HepG2 (cell line): ENCODE results near the gene RBBP8NL. TPM values are rescaled to one million over a fixed set of nuclear protein-coding genes. Genes with fewer than 3 reads are reported as not detected.

Source experiments
- ATAC-seq: fragments of 200-7000 bp; cut with Tn5 transposase; 3 replicates; pipeline ENCODE4 v1.9.1; 2020; ENCODE audit warnings: mild to moderate bottlenecking, moderate library complexity
- BruUV-seq: library from RNA; stranded (reverse); fragments of 400-500 nt; replicated peaks from 2 replicates; lab custom pipeline; 2021; lab: Mats Ljungman, UMichigan
- CTCF ChIA-PET: fragments of 300-600 bp; formaldehyde crosslinking; extraction: SDS; loops from one replicate; lab custom pipeline; 2021; ENCODE audit warnings: low total read pairs, inconsistent platforms, low intra/inter-chr PET ratio; lab: Yijun Ruan, JAX
- POLR2A ChIA-PET: fragments of 350-600 bp; sonication (Branson Sonifier 250); formaldehyde crosslinking; loops from one replicate; lab custom pipeline; 2020; ENCODE audit warnings: antibody characterized with exemption, inconsistent platforms; lab: Yijun Ruan, JAX
- DNase-seq: peaks from one replicate; pipeline ENCODE4 v3.0.0-alpha.2; 2015; ENCODE audit warnings: low spot score
- FAIRE-seq: peaks from 3 replicates; lab custom pipeline; 2011; peaks lifted over from hg19 to GRCh38; lab: Jason Lieb, UNC
- H2AFZ ChIP-seq: one replicate; pipeline ENCODE4 v1.6.1; 2011; ENCODE audit warnings: low read length, inconsistent platforms
- H3K27ac ChIP-seq: fragments of 300-600 bp; 3 replicates; pipeline ENCODE4 v1.8.0; 2011; ENCODE audit warnings: mixed run types, mild to moderate bottlenecking, mixed read lengths, low read length, inconsistent platforms; ENCODE audit not compliant: insufficient read depth; ENCODE audit errors: extremely low read length
- H3K27me3 ChIP-seq, 2 experiments: fragments of 200-600 bp in 1 of 2; 2 replicates in 1 of 2; 3 replicates in 1 of 2; pipeline versions ENCODE4 v1.6.0 to v1.8.0; 2011; ENCODE audit warnings: low read length in 2 of 2, mild to moderate bottlenecking in 2 of 2, moderate library complexity in 2 of 2, inconsistent platforms in 1 of 2; ENCODE audit not compliant: insufficient read depth in 2 of 2, control insufficient read depth in 1 of 2
- H3K36me3 ChIP-seq, 2 experiments: fragments of 200-600 bp in 1 of 2; replicated peaks in 1 of 2; 2 replicates in 1 of 2; 3 replicates in 1 of 2; pipeline versions ENCODE4 v1.5.1 to v1.8.0; 2011; ENCODE audit warnings: low read length in 2 of 2, inconsistent platforms in 1 of 2; ENCODE audit not compliant: insufficient read depth in 2 of 2, control insufficient read depth in 1 of 2
- H3K4me1 ChIP-seq: 2 replicates; pipeline ENCODE4 v1.5.1; 2012; ENCODE audit warnings: low read length, inconsistent platforms; ENCODE audit not compliant: insufficient read depth
- H3K4me2 ChIP-seq: 2 replicates; pipeline ENCODE4 v1.6.0; 2011; ENCODE audit warnings: low read depth, low read length, inconsistent platforms
- H3K4me3 ChIP-seq, 3 experiments: fragments of 200-600 bp in 1 of 3; sonication (generic), shearing (Covaris generic) in 1 of 3; replicated peaks in 1 of 3; 2 replicates each; pipeline ENCODE4 v1.5.1; 2011 to 2016; ENCODE audit warnings: low read length in 3 of 3, inconsistent platforms in 2 of 3, low read depth in 2 of 3, mild to moderate bottlenecking in 2 of 3, control low read depth in 1 of 3, mixed read lengths in 1 of 3; ENCODE audit not compliant: insufficient read depth in 1 of 3
- H3K79me2 ChIP-seq: one replicate; pipeline ENCODE4 v1.6.1; 2011; ENCODE audit warnings: low read length, inconsistent platforms; ENCODE audit not compliant: insufficient read depth
- H3K9ac ChIP-seq: 2 replicates; pipeline ENCODE4 v1.6.0; 2011; ENCODE audit warnings: mild to moderate bottlenecking, low read depth, low read length, inconsistent platforms; ENCODE audit not compliant: insufficient read depth
- H3K9me3 ChIP-seq: 2 replicates; pipeline ENCODE4 v1.5.1; 2012; ENCODE audit warnings: mild to moderate bottlenecking, low read length
- H4K20me1 ChIP-seq: 2 replicates; pipeline ENCODE4 v1.6.0; 2011; ENCODE audit warnings: inconsistent platforms, mild to moderate bottlenecking, low read length, moderate library complexity; ENCODE audit not compliant: insufficient read depth
- CAMTA2 ChIP-seq: sonication (generic); formaldehyde crosslinking; IDR thresholded peaks from 2 replicates; pipeline ENCODE4 v1.4.0; 2020; ENCODE audit warnings: mild to moderate bottlenecking, missing genetic modification reagents, borderline replicate concordance
- DZIP1 ChIP-seq: sonication (generic); formaldehyde crosslinking; IDR thresholded peaks from 2 replicates; pipeline ENCODE4 v1.5.0; 2020; ENCODE audit warnings: mild to moderate bottlenecking, missing genetic modification reagents
- GATA4 ChIP-seq: sonication (generic); IDR thresholded peaks from 2 replicates; pipeline ENCODE4 v1.6.1; 2016; ENCODE audit warnings: antibody characterized with exemption, low read depth, borderline replicate concordance
- GZF1 ChIP-seq: sonication (generic); formaldehyde crosslinking; IDR thresholded peaks from 2 replicates; pipeline ENCODE4 v1.5.1; 2020; ENCODE audit warnings: mild to moderate bottlenecking, missing genetic modification reagents
- HNRNPLL ChIP-seq: fragments of 200-400 bp; formaldehyde crosslinking; IDR thresholded peaks from 2 replicates; pipeline ENCODE4 v1.6.1; 2017; ENCODE audit warnings: mild to moderate bottlenecking, low read depth, low read length; ENCODE audit not compliant: poor library complexity, severe bottlenecking
- HOXA5 ChIP-seq: sonication (generic); formaldehyde crosslinking; IDR thresholded peaks from 2 replicates; pipeline ENCODE4 v1.4.0; 2020; ENCODE audit warnings: missing genetic modification reagents
- MATR3 ChIP-seq: sonication (generic); formaldehyde crosslinking; IDR thresholded peaks from 2 replicates; pipeline ENCODE4 v1.4.0; 2020; ENCODE audit warnings: missing genetic modification reagents
- MNT ChIP-seq: fragments of 450-650 bp; IDR thresholded peaks from 2 replicates; pipeline ENCODE4 v1.6.1; 2016
- TSC22D2 ChIP-seq: sonication (generic); formaldehyde crosslinking; IDR thresholded peaks from 2 replicates; pipeline ENCODE4 v1.5.1; 2020; ENCODE audit warnings: missing genetic modification reagents, mild to moderate bottlenecking, borderline replicate concordance
- ZNF235 ChIP-seq: sonication (generic); formaldehyde crosslinking; IDR thresholded peaks from 2 replicates; pipeline ENCODE4 v1.8.1; 2023; ENCODE audit warnings: mild to moderate bottlenecking, missing genetic modification reagents, borderline replicate concordance
- ZNF263 ChIP-seq: sonication (generic); formaldehyde crosslinking; IDR thresholded peaks from 2 replicates; pipeline ENCODE4 v1.4.0; 2020; ENCODE audit warnings: missing genetic modification reagents
- ZNF629 ChIP-seq: sonication (generic); formaldehyde crosslinking; conservative IDR thresholded peaks from 2 replicates; pipeline ENCODE4 v1.5.0; 2020; ENCODE audit warnings: missing genetic modification reagents
- WGBS: methylation state at CpG from one replicate; pipeline ENCODE4 v1.1.6; 2017; ENCODE audit warnings: low lambda C conversion rate; 5-methylcytosine and 5-hydroxymethylcytosine counted together
- in situ Hi-C: cut with HindIII; loops from 2 replicates; pipeline ENCODE4 v1.10.0; 2017; ENCODE audit warnings: low pct_unique_long_range_greater_than_20kb; ENCODE audit not compliant: extremely low pct_ligation_motif_present
- intact Hi-C: fragments of 100-400 bp; cut with micrococcal nuclease; formaldehyde crosslinking; loops from one replicate; pipeline ENCODE4 v1.10.0; 2022; ENCODE audit not compliant: unreplicated experiment
- polyA plus RNA-seq, 8 experiments: library from polyadenylated mRNA; depleted of rRNA in 3 of 8; stranded (reverse) in 7 of 8; unstranded in 1 of 8; fragments of >200 nt; fragmentation: Illumina TruSeq in 4 of 8; extraction: Trizol in 4 of 8; gene quantifications; 2 replicates each; pipeline versions ENCODE4 v1.2.1 to v1.2.3, GENCODE V29; 2011 to 2016; ENCODE audit warnings: low read depth in 4 of 8, missing spikeins in 1 of 8, mixed read lengths in 1 of 8; ENCODE audit not compliant: insufficient read depth in 1 of 8
- total RNA-seq, 5 experiments: library from RNA; depleted of rRNA; stranded (reverse); fragments of >200 nt; fragmentation: Illumina TruSeq; extraction: Trizol; gene quantifications; 2 replicates each; pipeline ENCODE4 v1.2.3, GENCODE V29; 2016; ENCODE audit warnings: low read depth in 1 of 5
- TF ChIP-seq, protein P1 (sequence below): IDR thresholded peaks from 2 replicates; pipeline ENCODE4 v1.6.1; 2016; ENCODE audit warnings: missing compliant biosample characterization, missing genetic modification reagents, borderline replicate concordance

The RBBP8NL gene
- total and polyA plus RNA-seq, 2 of the 13 experiments (the other 11 are each of a cell fraction or from before 2014, with no cell fraction given): 0.69 to 0.86 TPM

GRCh38 chr20:62429455-62430310 is 2.3 kb upstream of the RBBP8NL start (continued):
- TF ChIP-seq DZIP1 (CRISPR knock-in tag) (peak; percentile 59; the same call in 1 of the 2 replicates), MATR3 (no peak), ZNF629 (CRISPR knock-in tag) (peak; percentile 87)

DNA sequence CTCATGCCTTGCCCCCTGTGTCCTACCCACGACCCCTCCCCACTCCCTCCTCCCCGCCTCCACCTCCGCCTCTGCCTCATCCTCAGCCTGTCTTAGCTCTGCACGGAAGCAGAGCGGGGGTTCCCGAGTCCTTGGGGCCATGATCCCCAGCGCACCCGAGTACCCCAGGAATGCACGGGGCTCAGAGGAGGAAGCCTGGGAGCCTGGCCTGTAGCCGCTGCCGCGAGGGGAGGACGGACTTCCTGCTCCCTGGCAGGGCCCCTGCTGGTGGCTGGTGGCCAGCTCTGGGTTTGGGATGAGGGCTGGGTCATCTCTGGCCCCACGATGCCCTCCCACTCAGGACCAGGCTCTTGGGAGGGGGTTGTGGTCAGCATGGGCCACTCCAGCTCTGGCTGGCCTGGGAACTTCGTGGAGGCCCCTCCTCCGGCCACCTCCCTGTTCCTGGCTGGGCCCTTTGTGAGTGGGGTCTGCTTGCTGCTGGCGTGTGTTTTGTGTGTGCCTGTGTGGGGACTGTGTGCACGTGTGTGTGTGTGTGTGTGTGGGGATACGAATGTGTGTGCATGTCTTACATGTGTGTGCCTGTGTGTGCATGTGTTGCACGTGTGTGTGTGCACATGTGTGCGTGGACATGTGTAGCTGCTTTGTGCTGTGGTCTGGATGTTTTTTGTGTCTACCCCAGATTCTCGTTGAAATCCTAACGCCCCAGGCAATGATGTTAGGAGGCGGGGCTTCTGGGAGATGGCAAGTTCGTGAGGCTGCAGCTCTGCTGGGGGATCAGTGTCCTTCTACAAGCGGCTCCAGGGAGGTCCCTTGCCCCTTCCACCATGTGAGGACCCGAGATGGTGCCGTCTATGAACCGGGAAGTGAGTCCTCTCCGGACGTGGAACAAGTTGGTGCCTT is 1.3 kb upstream of the RBBP8NL start:
- in situ Hi-C loops (no loop called here), intact Hi-C loops (no loop called here)
- H3K4me1 ChIP-seq: peaks cover 47% of the 10 kb centered on the region
- no peaks in the 10 kb centered on the region for H3K79me2 ChIP-seq
- TF ChIP-seq GATA4: no peak
- TF ChIP-seq, protein P1, sequence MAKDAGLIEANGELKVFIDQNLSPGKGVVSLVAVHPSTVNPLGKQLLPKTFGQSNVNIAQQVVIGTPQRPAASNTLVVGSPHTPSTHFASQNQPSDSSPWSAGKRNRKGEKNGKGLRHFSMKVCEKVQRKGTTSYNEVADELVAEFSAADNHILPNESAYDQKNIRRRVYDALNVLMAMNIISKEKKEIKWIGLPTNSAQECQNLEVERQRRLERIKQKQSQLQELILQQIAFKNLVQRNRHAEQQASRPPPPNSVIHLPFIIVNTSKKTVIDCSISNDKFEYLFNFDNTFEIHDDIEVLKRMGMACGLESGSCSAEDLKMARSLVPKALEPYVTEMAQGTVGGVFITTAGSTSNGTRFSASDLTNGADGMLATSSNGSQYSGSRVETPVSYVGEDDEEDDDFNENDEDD (CRISPR knock-in tag): no peak
- TF ChIP-seq GZF1 (CRISPR knock-in tag): no peak
- peak; percentile 17 for TF ChIP-seq HNRNPLL
- TF ChIP-seq HOXA5 (CRISPR knock-in tag): no peak
- TF ChIP-seq CAMTA2 (CRISPR knock-in tag): 0 out of 2 replicates have a peak, but pooled peaks have one; percentile 14
- TF ChIP-seq ZNF235 (CRISPR knock-in tag): 0 out of 2 replicates have a peak, but pooled peaks have one; percentile 61
- peak; percentile 64 for TF ChIP-seq ZNF263 (CRISPR knock-in tag)
- peak; percentile 98 for TF ChIP-seq MNT
- TF ChIP-seq TSC22D2: no peak
- H3K9me3 ChIP-seq: no peaks in the 10 kb centered on the region
- H3K9ac ChIP-seq: no peak overlapping the region
- DNase-seq (no peak), FAIRE-seq (no peak), ATAC-seq (no peak)
- H3K4me2 ChIP-seq: no peak overlapping the region
- H2AFZ ChIP-seq: no peak overlapping the region
- H3K36me3 ChIP-seq: no peaks in the 10 kb centered on the region
- BruUV-seq: no TSS peak
- ChIA-PET POLR2A (interaction anchor here (0.6 kb wide), 1 partner anchor 21 kb away, joined by 3 read pairs; no protein-coding TSS in a partner anchor), CTCF (no interaction called here)
- 43% methylated on average over 31 of the region's 31 CpGs for WGBS
- no peak overlapping the region for H3K4me3 ChIP-seq
- H3K27ac ChIP-seq: no peak overlapping the region
- H3K27me3 ChIP-seq: peaks cover 23 to 93% of the 10 kb centered on the region in 2 experiments
- peaks cover 9% of the 10 kb centered on the region; the same call in 1 of the 2 replicates for H4K20me1 ChIP-seq
